GM10847 (cell line): ENCODE measurements around the gene SLC22A23.

Experiments used
- POLR2A ChIP-seq: IDR thresholded peaks from 2 replicates; pipeline ENCODE4 v1.6.1; 2011; ENCODE audit not compliant: insufficient read length; ENCODE audit errors: extremely low read depth

SLC22A23 gene

GRCh38 chr6:3317741-3318211, 139.1 kb downstream of the SLC22A23 start:
- no peak for TF ChIP-seq POLR2A

- no peak for TF ChIP-seq POLR2A
Measured at GRCh38 chr6:3316818-3317217, 140.0 kb downstream of the SLC22A23 start.

GRCh38 chr6:3316331-3316730, 140.5 kb downstream of the SLC22A23 start:
- no peak for TF ChIP-seq POLR2A

- no peak for TF ChIP-seq POLR2A
Measured at GRCh38 chr6:3315841-3316240, 141.0 kb downstream of the SLC22A23 start.

- no peak for TF ChIP-seq POLR2A
Measured at GRCh38 chr6:3314621-3315467, 142.0 kb downstream of the SLC22A23 start.

GRCh38 chr6:3314176-3314575, 142.7 kb downstream of the SLC22A23 start:
- no peak for TF ChIP-seq POLR2A

GRCh38 chr6:3312604-3313231, 144.1 kb downstream of the SLC22A23 start:
- no peak for TF ChIP-seq POLR2A

GRCh38 chr6:3311826-3312225, 145.0 kb downstream of the SLC22A23 start:
- TF ChIP-seq POLR2A: no peak

GRCh38 chr6:3310703-3311102, 146.1 kb downstream of the SLC22A23 start:
- no peak for TF ChIP-seq POLR2A

GRCh38 chr6:3310051-3310448, 146.8 kb downstream of the SLC22A23 start:
- TF ChIP-seq POLR2A: no peak

GRCh38 chr6:3309391-3310050, 147.3 kb downstream of the SLC22A23 start:
- no peak for TF ChIP-seq POLR2A

- TF ChIP-seq POLR2A: no peak
Measured at GRCh38 chr6:3308106-3308505, 148.7 kb downstream of the SLC22A23 start.

GRCh38 chr6:3307436-3307835, 149.4 kb downstream of the SLC22A23 start:
- TF ChIP-seq POLR2A: no peak

GRCh38 chr6:3306848-3307247, 150.0 kb downstream of the SLC22A23 start:
- no peak for TF ChIP-seq POLR2A

- no peak for TF ChIP-seq POLR2A
Measured at GRCh38 chr6:3305831-3306230, 151.0 kb downstream of the SLC22A23 start.

- TF ChIP-seq POLR2A: no peak
Measured at GRCh38 chr6:3305216-3305565, 151.7 kb downstream of the SLC22A23 start.
